Limb (tissue), 2 donors: ENCODE measurements around the gene MRPL12.
"Not testable (repeated sequence)": the region's sequence is repeated elsewhere in the genome, so short reads cannot be mapped to it uniquely, and the experiment has no call there.

Experiments used
- DNase-seq, 2 donors: peaks; one replicate each; pipeline ENCODE4 v3.0.0-alpha.2; 2016; ENCODE audit errors: extremely low spot score in 2 of 2

MRPL12 gene

GRCh38 chr17:81738801-81739393, 35.7 kb downstream of the MRPL12 start:
- no peak for DNase-seq

DNA sequence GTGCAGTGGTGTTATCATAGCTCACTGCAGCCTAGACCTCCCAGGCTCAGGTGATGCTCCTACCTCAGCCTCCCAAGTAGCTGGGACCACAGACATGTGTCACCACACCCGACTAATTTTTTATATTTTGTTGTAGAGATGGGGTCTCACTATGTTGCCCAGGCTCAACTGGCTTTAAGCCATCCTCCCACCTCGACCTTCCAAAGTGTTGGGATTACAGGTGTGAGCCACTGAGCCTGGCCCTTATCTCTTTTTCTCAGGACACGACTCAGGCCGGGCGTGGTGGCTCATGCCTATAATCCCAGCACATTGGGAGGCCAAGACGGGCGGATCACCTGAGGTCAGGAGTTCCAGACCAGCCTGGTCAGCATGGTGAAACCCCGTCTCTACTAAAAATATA, 36.4 kb downstream of the MRPL12 start:
- DNase-seq, result not testable (repeated sequence)

DNA sequence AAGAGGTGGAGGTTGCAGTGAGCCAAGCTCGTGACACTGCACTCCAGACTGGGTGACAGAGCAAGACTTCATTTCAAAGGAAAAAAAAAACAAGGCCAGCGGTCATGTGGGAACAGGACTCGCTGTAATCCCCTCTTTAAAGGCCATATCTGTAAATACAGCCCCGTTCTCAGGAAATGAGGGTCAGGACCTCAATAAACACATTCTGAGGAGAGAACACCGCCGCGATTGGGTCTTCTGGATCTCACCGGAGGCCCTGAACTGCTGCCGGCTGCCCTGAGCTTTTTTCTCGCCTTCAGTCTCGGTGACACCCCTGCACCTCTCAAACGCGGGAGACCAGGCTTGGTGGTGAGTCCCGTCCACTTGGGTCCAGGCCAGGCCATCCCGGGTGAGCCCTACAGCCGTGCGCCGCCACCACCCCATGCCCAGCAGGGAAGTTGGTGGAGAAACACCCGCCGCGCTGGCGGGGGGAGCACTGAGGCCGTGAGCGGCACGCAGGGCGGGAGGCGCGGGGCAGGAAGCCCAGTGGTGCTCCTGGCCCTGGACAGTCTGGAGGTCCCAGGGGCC, 37.3 kb downstream of the MRPL12 start:
- peak in 1 of 2 donors; percentile 24 for DNase-seq

GRCh38 chr17:81741049-81741593, 38.0 kb downstream of the MRPL12 start:
- DNase-seq, result peak in 1 of 2 donors; percentile 29

- peak in 1 of 2 donors; percentile 39 for DNase-seq
Observed at GRCh38 chr17:81741594-81742452, 38.7 kb downstream of the MRPL12 start.
